GM12891 (cell line): ENCODE data around the gene MAPRE2.

Experiments used
- POLR2A ChIP-seq: IDR thresholded peaks from 2 replicates; pipeline ENCODE4 v1.6.1; 2011; ENCODE audit warnings: low read depth, low read length, control low read depth
- POLR2AphosphoS5 ChIP-seq: IDR thresholded peaks from 2 replicates; pipeline ENCODE4 v1.6.1; 2011; ENCODE audit warnings: low read depth, low read length, control low read depth
- TAF1 ChIP-seq: IDR thresholded peaks from 2 replicates; pipeline ENCODE4 v1.6.1; 2011; ENCODE audit warnings: low read depth, low read length, control low read depth

DNA sequence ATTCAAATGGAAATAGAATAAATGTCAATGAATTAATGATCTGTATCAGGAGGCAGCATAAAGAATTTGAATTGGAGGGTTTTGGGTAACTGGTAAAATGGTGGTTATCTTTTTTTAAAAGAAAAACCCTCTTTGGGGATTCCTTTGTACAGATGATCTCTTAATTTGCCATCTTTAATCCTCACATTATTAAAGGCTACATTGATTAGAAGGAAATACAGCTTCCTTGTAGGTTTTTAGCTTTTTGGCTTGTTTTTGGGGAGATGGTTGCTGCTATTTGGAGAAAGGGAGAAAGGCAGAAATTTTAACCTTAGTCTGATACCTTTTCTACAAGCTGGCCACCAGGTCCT is 600 bp upstream of the MAPRE2 start:
- no peak for TF ChIP-seq POLR2A
- TF ChIP-seq POLR2AphosphoS5: no peak
- TF ChIP-seq TAF1: no peak
